CD4-positive, alpha-beta T cell treated with Interleukin-17A for 4 hours (primary cell): ENCODE results near the gene EIF2AK3.
"Not testable (repeated sequence)": the region's sequence is repeated elsewhere in the genome, so short reads cannot be mapped to it uniquely, and the experiment has no call there.

ENCODE experiments used
- DNase-seq: peaks from one replicate; pipeline ENCODE4 v3.0.0-alpha.2; 2020; ENCODE audit warnings: mixed read lengths

The EIF2AK3 gene

GRCh38 chr2:88591698-88592097 lies 35.6 kb downstream of the EIF2AK3 start:
- DNase-seq = no peak

- peak; percentile 54 for DNase-seq
These were observed 36.2 kb downstream of the EIF2AK3 start for GRCh38 chr2:88590998-88591613.

- DNase-seq = no peak
These were observed 41.3 kb downstream of the EIF2AK3 start for GRCh38 chr2:88585969-88586368.

- DNase-seq = no peak
These were observed 45.2 kb downstream of the EIF2AK3 start for GRCh38 chr2:88582030-88582429.

GRCh38 chr2:88580088-88580487 lies 47.2 kb downstream of the EIF2AK3 start:
- DNase-seq = no peak

- DNase-seq = no peak
These were observed 51.6 kb downstream of the EIF2AK3 start for GRCh38 chr2:88575630-88576029.

- no peak for DNase-seq
These were observed 52.2 kb downstream of the EIF2AK3 start for GRCh38 chr2:88575051-88575450.

- no peak for DNase-seq
These were observed 52.8 kb downstream of the EIF2AK3 start for GRCh38 chr2:88574445-88574844.

- DNase-seq = no peak
These were observed 59.1 kb downstream of the EIF2AK3 start for GRCh38 chr2:88568179-88568578.

GRCh38 chr2:88564402-88564801 lies 62.9 kb downstream of the EIF2AK3 start:
- DNase-seq = no peak

GRCh38 chr2:88563129-88563528 lies 64.1 kb downstream of the EIF2AK3 start:
- DNase-seq = no peak

GRCh38 chr2:88561646-88562388 lies 65.4 kb downstream of the EIF2AK3 start:
- no peak for DNase-seq

GRCh38 chr2:88560619-88561307 lies 66.5 kb downstream of the EIF2AK3 start:
- DNase-seq = no peak

- DNase-seq = no peak
These were observed 70.0 kb downstream of the EIF2AK3 start for GRCh38 chr2:88557290-88557689.

GRCh38 chr2:88556026-88556425 lies 71.2 kb downstream of the EIF2AK3 start:
- DNase-seq = no peak

- DNase-seq = no peak
These were observed 73.1 kb downstream of the EIF2AK3 start for GRCh38 chr2:88554189-88554588.

GRCh38 chr2:88549616-88550292 lies 77.5 kb downstream of the EIF2AK3 start:
- no peak for DNase-seq

GRCh38 chr2:88546291-88546690 lies 81.0 kb downstream of the EIF2AK3 start:
- DNase-seq = not testable (repeated sequence)

- no peak for DNase-seq
These were observed 82.1 kb downstream of the EIF2AK3 start for GRCh38 chr2:88545118-88545517.

- DNase-seq = no peak
These were observed 83.7 kb downstream of the EIF2AK3 start for GRCh38 chr2:88543541-88544057.

- no peak for DNase-seq
These were observed 84.6 kb downstream of the EIF2AK3 start for GRCh38 chr2:88542668-88543067.

GRCh38 chr2:88540346-88540745 lies 86.9 kb downstream of the EIF2AK3 start:
- no peak for DNase-seq

GRCh38 chr2:88538362-88538917 lies 88.8 kb downstream of the EIF2AK3 start:
- no peak for DNase-seq
